Activated CD4-positive, alpha-beta T cell treated with anti-CD3 and anti-CD28 coated beads, Interleukin-2, amount 10 ng/mL, durations not matched to agents 24 days and 14 days (primary cell): ENCODE results near the gene OTOP3. TPM values are rescaled to one million over a fixed set of nuclear protein-coding genes. Genes with fewer than 3 reads are reported as not detected.

Experiments
- DNase-seq: peaks from one replicate; pipeline ENCODE4 v3.0.0; 2022
- H3K27ac Mint-ChIP-seq: one replicate; pipeline ENCODE4 v1.8.0; 2022; ENCODE audit warnings: mild to moderate bottlenecking, mixed read lengths
- H3K27me3 Mint-ChIP-seq: one replicate; pipeline ENCODE4 v1.8.0; 2022; ENCODE audit warnings: mixed read lengths
- H3K36me3 Mint-ChIP-seq: one replicate; pipeline ENCODE4 v1.8.0; 2022; ENCODE audit warnings: low read depth, mild to moderate bottlenecking, mixed read lengths
- H3K4me1 Mint-ChIP-seq: one replicate; pipeline ENCODE4 v1.8.0; 2021; ENCODE audit warnings: mixed read lengths
- H3K4me3 Mint-ChIP-seq: one replicate; pipeline ENCODE4 v1.8.0; 2022; ENCODE audit warnings: mild to moderate bottlenecking, moderate library complexity, mixed read lengths
- H3K9me3 Mint-ChIP-seq: one replicate; pipeline ENCODE4 v1.8.0; 2021; ENCODE audit warnings: mixed read lengths
- intact Hi-C: fragments of 100-400 bp; cut with micrococcal nuclease; formaldehyde crosslinking; loops from one replicate; pipeline ENCODE4 v1.15.1; 2023
- total RNA-seq: library from RNA; stranded (reverse); gene quantifications from 2 replicates; pipeline ENCODE4 v1.2.3, GENCODE V29; 2022

The OTOP3 gene
- total RNA-seq, 1 donor from 2014 or later = not detected

DNA sequence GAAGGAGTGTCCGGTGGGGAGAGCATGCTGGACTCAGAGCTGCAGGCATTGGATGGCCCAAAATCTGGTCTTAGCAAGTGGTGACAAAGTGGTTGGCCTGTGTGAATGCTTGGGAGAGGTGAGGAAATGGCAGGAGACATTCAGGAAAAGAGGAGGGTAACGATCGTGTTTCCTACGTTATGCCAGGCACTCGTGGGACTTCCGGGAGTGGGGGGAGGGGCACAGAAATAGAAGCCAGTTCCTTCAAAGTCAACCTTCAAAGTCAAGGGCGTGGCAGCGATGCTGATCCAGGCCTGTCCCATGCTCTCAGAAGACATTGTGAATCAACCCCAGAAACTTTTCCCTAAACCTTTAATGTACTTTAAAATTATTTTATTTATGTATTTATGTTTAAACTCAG is 3.8 kb downstream of the OTOP3 start:
- Mint-ChIP-seq H3K4me3 (no peak overlapping the region), H3K4me1 (peaks cover 2% of the 10 kb centered on the region), H3K27me3 (peaks cover 37% of the 10 kb centered on the region), H3K36me3 (no peaks in the 10 kb centered on the region), H3K27ac (no peak overlapping the region), H3K9me3 (no peaks in the 10 kb centered on the region)
- no peak for DNase-seq
- intact Hi-C loops = no loop called here

DNA sequence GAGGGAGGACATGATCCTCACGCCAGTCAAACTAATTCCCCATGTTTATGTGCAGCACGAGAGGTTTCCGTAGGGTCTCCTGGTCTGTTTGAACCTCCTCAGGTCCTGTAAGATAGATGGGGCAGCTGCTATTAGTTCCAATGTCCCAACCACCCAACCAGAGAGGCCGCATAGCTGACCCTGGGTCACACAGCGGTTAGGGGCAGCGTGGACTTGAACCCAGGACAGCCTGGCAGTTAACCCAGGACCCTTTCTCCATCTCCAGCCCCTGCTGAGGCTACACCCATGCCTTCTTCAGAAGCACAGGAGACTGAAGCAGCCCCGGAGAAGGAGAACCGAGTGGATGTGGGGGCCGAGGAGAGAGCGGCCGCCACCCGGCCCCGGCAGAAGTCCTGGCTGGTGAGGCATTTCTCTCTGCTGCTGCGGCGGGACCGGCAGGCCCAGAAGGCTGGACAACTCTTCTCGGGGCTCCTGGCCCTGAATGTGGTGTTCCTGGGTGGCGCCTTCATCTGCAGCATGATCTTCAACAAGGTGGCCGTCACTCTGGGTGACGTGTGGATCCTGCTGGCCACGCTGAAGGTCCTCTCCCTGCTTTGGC is 5.5 kb downstream of the OTOP3 start:
- no peaks in the 10 kb centered on the region for H3K9me3 Mint-ChIP-seq
- no peak overlapping the region for H3K4me3 Mint-ChIP-seq
- no peaks in the 10 kb centered on the region for H3K36me3 Mint-ChIP-seq
- peaks cover 2% of the 10 kb centered on the region for H3K4me1 Mint-ChIP-seq
- H3K27me3 Mint-ChIP-seq = peaks cover 37% of the 10 kb centered on the region
- H3K27ac Mint-ChIP-seq = no peak overlapping the region
- intact Hi-C loops = no loop called here
- DNase-seq = no peak

DNA sequence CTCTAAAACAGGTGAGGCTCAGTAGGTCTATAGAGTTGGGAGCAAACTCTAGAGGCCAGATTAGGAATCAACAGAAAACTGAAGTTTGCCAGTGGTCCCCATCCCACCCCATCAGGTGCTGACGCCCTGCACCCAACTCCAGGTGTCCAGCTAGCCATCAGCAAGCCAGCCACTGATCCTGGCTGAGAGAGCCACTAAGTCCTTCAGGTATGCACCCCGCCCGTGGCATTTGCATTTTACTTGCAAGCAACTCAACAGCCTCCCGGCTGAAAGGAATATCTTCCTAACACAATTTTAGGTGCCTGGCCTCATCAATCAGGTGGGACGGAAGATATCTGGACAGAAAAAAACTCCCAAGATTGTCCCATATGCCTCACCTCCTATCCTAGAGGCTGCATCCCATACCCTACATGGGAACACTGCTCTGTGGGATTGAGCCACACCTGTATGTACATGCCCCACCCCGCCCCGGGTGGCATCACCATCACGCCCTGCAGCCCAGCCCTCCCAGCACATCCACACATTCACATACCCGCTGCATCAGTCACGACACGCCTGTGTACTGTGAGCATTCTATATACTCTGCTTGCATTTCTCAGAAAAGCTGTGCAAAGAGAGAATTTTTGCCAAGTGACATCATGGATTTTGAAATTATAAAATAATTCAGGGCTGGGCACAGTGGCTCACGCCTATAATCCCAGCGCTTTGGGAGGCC is 8.3 kb downstream of the OTOP3 start:
- Mint-ChIP-seq H3K27ac (no peak overlapping the region), H3K9me3 (no peaks in the 10 kb centered on the region), H3K36me3 (no peaks in the 10 kb centered on the region), H3K27me3 (peaks cover 18% of the 10 kb centered on the region), H3K4me3 (no peak overlapping the region), H3K4me1 (peaks cover 2% of the 10 kb centered on the region)
- intact Hi-C loops = no loop called here
- no peak for DNase-seq

DNA sequence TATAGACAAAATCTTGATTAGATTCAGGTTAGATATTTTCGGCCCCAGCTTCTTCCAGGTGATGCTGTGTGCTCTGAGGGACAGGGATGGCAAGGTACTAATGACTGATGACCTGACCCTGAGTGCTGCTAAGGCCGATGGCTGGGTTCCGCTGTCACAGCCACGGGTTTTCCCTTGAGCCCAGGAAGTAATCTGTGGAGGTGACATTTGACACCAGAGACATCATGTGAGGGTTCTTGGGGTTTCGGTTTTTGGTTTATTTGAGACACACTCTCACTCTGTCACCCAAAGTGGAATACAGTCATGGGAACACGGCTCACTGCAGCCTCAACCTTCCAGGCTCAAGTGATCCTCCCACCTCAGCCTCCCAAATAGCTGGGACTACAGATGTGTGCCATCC is 9.8 kb downstream of the OTOP3 start:
- no peaks in the 10 kb centered on the region for H3K4me1 Mint-ChIP-seq
- intact Hi-C loops = no loop called here
- no peak for DNase-seq
- peaks cover 13% of the 10 kb centered on the region for H3K27me3 Mint-ChIP-seq
- no peaks in the 10 kb centered on the region for H3K9me3 Mint-ChIP-seq
- no peak overlapping the region for H3K4me3 Mint-ChIP-seq
- no peaks in the 10 kb centered on the region for H3K36me3 Mint-ChIP-seq
- H3K27ac Mint-ChIP-seq = no peak overlapping the region

DNA sequence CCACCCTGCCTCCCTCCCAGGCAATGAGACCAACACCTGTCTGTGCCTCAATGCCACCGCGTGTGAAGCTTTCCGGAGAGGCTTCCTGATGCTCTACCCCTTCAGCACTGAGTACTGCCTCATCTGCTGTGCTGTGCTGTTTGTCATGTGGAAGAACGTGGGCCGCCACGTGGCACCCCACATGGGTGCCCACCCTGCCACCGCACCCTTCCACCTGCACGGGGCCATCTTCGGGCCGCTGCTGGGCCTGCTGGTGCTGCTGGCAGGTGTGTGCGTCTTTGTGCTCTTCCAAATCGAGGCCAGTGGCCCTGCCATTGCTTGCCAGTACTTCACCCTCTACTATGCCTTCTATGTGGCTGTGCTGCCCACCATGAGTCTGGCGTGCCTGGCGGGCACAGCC is 10.9 kb downstream of the OTOP3 start:
- Mint-ChIP-seq H3K4me3 (no peak overlapping the region), H3K4me1 (no peaks in the 10 kb centered on the region), H3K36me3 (no peaks in the 10 kb centered on the region), H3K27ac (no peak overlapping the region), H3K9me3 (no peaks in the 10 kb centered on the region), H3K27me3 (peaks cover 10% of the 10 kb centered on the region)
- intact Hi-C loops = no loop called here
- DNase-seq = no peak

DNA sequence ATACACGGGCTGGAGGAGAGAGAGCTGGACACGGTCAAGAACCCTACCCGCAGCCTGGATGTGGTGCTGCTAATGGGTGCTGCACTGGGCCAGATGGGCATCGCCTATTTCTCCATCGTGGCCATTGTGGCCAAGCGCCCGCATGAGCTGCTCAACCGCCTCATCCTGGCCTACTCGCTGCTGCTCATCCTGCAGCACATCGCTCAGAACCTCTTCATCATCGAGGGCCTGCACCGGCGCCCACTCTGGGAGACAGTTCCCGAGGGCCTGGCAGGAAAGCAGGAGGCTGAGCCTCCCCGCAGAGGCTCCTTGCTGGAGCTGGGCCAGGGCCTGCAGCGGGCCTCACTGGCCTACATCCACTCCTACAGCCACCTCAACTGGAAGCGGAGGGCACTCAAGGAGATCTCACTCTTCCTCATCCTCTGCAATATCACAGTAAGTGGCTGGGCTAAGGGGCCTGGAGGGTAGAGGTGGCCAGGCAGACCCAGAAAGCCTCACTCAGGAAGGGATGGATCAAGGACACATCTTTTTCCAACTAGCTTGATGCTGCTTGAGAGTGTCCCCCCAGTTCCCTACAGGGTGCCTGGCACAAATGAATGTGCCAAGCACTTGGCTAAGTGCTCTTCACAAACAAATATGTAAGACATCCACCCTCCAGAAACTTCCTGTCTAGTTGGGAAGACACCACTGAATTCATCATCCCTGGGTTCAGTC is 11.5 kb downstream of the OTOP3 start:
- no peak for DNase-seq
- Mint-ChIP-seq H3K9me3 (no peaks in the 10 kb centered on the region), H3K36me3 (no peaks in the 10 kb centered on the region), H3K27ac (no peak overlapping the region), H3K4me3 (no peak overlapping the region), H3K27me3 (peaks cover 10% of the 10 kb centered on the region), H3K4me1 (no peaks in the 10 kb centered on the region)
- intact Hi-C loops = no loop called here

DNA sequence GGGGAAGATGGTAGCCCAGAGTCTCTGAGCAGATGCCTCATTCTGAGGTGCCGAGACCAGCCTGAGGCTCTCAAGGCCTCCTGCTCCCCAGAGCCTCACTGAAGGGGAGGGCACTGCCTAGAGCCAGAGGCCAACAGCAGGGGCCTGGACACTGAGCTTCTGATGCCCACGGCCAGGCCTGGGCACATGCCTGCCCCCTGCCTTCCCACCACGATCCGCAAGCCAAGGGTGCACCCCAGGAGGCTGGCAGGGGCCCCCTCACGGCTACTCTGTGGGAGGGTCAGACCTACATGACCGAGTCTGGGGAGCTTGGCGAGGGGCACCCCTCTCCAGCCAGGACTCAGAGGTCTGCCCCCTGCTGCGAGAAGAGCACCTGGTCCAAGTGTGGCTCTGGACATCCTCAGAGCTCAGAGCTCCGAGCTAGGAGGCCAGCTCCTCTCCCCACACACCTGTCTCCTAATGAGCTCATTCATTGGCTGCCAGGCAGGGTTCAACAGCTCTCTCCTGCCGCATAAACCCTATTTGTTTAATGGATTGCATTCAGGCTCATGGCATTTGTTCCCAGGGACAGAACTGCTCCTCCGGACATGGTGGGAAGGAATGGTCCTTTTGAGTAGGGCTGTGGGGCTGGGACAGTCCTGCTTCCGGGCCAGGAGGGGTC is 13.9 kb downstream of the OTOP3 start:
- Mint-ChIP-seq H3K4me1 (no peaks in the 10 kb centered on the region), H3K36me3 (no peaks in the 10 kb centered on the region), H3K4me3 (no peak overlapping the region), H3K27me3 (peaks cover 10% of the 10 kb centered on the region), H3K27ac (no peak overlapping the region), H3K9me3 (no peaks in the 10 kb centered on the region)
- intact Hi-C loops = no loop called here
- no peak for DNase-seq

DNA sequence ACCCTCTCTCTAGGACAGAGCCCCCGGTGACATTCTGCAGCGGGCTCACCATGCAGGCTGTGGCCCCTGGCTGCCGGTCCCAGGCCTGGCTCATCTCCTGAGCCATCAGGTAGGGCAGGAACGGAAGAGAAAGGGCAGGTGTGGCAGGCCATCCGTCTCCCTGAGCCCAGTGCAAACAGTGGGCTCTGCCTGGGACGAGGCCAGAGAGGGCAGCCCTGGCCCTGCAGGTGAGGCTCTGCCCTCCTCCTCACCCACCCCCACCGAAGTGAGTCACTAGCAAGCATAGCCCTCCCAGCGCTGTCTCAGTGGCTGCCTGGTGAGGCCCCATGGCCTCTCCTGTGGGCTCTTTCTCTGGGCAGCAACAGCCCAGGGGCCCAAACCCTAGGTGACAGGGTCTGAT is 14.5 kb downstream of the OTOP3 start:
- DNase-seq = no peak
- Mint-ChIP-seq H3K36me3 (no peaks in the 10 kb centered on the region), H3K4me3 (no peak overlapping the region), H3K27me3 (peaks cover 8% of the 10 kb centered on the region), H3K27ac (no peak overlapping the region), H3K4me1 (no peaks in the 10 kb centered on the region), H3K9me3 (no peaks in the 10 kb centered on the region)
- intact Hi-C loops = no loop called here

DNA sequence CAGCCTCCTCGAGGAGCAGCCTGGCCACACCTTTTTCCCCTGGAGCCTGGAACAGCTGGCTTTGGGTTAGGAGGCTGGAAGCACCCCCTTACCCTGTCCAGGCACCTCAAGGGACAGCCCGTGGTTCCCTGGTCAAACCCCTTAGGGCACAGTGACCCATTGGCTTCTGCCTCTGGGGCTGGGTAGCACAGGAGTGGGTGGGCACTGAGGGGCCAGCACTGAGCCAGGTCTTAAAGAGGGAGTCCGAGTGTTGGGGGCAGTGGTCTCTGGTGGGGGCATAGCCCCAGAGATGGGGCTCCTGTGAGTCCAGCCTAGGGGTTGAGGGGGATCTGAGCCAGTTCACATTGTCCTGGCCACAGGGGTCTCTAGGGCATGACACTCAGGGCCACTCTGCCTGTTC is 15.4 kb downstream of the OTOP3 start:
- Mint-ChIP-seq H3K4me1 (no peaks in the 10 kb centered on the region), H3K9me3 (no peaks in the 10 kb centered on the region), H3K27ac (no peak overlapping the region), H3K36me3 (no peaks in the 10 kb centered on the region), H3K4me3 (no peak overlapping the region), H3K27me3 (peaks cover 3% of the 10 kb centered on the region)
- DNase-seq = no peak
- intact Hi-C loops = no loop called here

DNA sequence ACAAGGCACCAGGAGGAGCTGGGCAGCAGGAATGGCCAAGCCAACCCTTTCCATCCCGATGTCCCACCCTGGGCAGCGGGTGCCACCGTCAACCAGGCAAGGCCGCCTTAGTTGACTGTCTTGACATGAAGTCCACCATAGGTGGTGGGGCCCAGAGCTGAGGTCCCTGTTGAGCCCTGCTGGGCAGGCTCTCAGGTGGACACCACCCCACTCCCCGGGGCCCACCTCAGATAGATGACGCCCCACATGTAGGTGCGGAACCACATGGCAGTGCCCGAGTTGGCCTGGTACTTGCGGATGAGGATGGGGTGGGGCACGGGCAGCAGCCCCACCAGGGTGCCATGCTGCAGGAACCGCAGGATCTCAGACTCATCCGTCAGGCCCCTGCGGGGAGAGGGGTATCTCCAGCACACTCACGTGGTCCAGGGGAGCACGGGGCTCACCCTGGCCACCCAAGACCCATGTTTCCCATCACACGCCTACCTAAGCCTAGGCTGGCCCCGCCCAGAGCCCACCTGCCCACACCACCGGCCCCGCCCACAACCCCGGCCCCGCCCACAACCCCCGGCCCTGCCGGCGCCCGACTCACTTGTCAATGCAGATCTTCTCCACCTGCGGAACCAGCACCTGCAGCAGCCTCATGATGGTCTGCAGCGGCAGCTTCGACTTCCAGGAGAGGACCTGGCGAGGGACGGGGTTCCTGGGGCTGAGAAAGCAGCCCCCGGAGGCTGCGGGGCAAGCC is 16.2 kb downstream of the OTOP3 start:
- DNase-seq = no peak
- Mint-ChIP-seq H3K9me3 (no peaks in the 10 kb centered on the region), H3K27me3 (peaks cover 5% of the 10 kb centered on the region), H3K4me3 (no peak overlapping the region), H3K36me3 (no peaks in the 10 kb centered on the region), H3K4me1 (no peaks in the 10 kb centered on the region), H3K27ac (no peak overlapping the region)
- intact Hi-C loops = no loop called here

DNA sequence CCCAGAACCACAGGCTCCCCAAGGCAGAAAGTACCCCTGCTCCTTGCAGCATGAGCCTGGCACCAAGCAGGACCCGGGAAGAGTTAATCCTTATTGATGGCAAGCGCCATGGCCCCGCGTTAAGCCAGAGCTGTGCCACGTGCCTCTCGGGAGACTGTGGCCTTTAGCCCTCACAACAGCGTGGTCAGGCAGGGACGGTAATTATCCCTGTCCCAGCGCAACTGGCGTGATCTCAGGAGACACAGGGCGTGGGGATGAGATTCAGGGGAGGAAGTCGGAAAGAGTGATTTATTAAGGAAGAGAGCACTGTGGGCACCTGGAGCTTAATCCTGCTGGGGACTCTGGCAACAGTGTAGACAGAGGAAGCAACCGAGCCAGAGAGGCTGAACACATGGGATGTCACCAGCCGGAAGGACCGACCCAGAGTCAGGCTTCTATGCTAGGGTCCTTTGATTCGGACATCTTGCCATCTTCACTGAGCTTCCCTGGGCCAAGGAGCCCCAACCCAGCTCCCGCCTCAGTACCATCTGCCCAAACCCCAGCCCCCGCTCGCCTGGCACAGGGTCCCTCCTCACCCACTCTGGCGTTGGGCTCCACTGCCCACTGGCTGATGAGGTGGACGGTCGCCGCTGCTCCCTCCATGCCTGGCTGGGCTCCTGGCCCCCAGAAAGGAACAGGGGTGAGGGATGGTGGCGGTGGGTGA is 16.9 kb downstream of the OTOP3 start:
- Mint-ChIP-seq H3K36me3 (no peaks in the 10 kb centered on the region), H3K4me3 (no peak overlapping the region), H3K9me3 (no peaks in the 10 kb centered on the region), H3K4me1 (no peaks in the 10 kb centered on the region), H3K27ac (no peak overlapping the region), H3K27me3 (peaks cover 5% of the 10 kb centered on the region)
- intact Hi-C loops = no loop called here
- DNase-seq = no peak

DNA sequence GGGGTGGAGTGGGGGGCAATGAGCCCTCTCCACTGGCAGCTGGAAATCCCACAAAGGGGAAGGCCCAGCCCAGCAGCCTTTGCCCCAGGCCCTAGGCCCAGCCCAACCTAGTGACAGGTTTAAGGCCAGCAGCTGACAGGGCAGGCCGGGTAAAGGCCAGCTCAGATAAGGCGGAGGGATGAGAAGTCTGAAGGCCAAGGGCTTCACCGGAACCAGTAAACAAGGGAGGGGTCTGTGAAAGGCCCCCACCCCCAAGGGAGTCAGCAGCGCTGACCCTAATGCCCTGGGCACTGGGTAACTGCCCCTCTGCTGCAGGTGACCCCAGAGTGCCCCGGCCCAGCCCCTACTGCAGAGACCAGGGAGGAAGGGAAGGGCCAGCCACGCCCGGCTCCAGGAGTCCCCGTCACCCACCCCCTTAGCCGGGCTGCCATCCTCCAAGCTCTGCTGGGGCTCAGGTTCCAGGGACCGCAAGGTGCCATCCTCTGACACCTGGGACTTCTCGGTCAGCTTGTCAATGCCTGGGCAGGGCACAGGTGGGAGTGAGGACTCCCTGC is 17.5 kb downstream of the OTOP3 start:
- H3K27me3 Mint-ChIP-seq = peaks cover 6% of the 10 kb centered on the region
- no peaks in the 10 kb centered on the region for H3K9me3 Mint-ChIP-seq
- no peak overlapping the region for H3K27ac Mint-ChIP-seq
- H3K36me3 Mint-ChIP-seq = no peaks in the 10 kb centered on the region
- no peaks in the 10 kb centered on the region for H3K4me1 Mint-ChIP-seq
- intact Hi-C loops = no loop called here
- no peak overlapping the region for H3K4me3 Mint-ChIP-seq
- no peak for DNase-seq

DNA sequence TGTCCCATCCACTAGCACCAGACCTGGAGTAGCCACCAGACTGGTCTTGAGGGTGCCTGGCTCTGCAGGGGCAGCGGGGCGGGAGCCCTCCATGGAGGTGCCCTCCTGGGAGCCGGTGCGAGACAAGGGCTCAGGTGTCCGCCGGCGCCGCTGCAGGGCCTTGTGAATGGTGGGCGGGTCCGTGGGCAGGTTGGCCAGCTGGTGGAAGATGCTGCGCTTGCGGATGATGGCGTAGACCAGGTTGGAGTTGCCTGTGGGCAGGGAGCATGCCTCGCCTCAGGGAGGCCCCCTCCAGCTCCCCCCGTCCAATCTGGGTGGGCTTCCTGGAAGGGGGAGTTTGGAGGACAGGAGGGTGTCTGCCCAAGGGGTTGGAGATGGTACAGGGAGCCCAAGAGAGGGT is 18.4 kb downstream of the OTOP3 start:
- Mint-ChIP-seq H3K4me1 (no peaks in the 10 kb centered on the region), H3K36me3 (no peaks in the 10 kb centered on the region), H3K27me3 (peaks cover 7% of the 10 kb centered on the region), H3K4me3 (no peak overlapping the region), H3K9me3 (no peaks in the 10 kb centered on the region), H3K27ac (no peak overlapping the region)
- no peak for DNase-seq
- intact Hi-C loops = no loop called here
